HG02938 (cell line): ENCODE results near the gene SLC25A25.

Experiments
- ATAC-seq: cut with Tn5 transposase; IDR thresholded peaks from one replicate; pipeline ENCODE4 v1.9.1; 2021; ENCODE audit warnings: mild to moderate bottlenecking, moderate library complexity; ENCODE audit not compliant: unreplicated experiment

The SLC25A25 gene

DNA sequence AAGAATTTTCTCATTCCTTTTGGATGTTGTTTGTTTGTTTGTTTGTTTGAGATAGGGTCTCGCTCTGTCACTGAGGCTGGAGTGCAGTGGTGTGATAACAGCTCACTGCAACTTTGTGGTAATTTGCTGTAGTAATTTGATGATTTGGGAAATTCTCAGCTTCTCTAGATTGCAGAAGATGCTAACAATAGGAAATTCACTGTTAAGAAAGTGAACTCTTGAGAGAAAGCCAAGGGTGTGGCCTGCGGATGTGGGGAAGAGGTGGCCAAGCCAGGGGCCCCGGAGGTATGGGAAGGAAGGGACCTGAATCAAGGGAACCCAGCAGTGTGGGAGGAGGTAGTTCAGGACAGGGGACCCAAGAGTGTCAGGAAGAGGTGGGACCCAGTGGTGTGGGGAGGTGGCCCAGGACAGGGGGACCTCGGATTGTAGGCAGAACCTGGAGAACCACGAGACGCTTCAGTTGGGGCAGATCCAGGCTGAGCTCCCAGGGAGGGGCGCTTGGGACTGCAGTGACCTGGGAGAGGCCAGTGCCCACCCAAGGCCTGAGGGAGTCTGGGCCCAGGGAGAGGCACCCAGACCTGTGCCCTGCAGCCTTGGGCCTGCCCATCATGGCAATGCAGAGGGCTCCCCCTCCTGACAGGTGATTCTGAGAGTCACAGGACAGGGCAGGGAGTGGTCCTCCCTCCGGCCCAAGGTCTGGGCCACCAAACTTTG, 75.7 kb downstream of the SLC25A25 start:
- ATAC-seq, result no peak

DNA sequence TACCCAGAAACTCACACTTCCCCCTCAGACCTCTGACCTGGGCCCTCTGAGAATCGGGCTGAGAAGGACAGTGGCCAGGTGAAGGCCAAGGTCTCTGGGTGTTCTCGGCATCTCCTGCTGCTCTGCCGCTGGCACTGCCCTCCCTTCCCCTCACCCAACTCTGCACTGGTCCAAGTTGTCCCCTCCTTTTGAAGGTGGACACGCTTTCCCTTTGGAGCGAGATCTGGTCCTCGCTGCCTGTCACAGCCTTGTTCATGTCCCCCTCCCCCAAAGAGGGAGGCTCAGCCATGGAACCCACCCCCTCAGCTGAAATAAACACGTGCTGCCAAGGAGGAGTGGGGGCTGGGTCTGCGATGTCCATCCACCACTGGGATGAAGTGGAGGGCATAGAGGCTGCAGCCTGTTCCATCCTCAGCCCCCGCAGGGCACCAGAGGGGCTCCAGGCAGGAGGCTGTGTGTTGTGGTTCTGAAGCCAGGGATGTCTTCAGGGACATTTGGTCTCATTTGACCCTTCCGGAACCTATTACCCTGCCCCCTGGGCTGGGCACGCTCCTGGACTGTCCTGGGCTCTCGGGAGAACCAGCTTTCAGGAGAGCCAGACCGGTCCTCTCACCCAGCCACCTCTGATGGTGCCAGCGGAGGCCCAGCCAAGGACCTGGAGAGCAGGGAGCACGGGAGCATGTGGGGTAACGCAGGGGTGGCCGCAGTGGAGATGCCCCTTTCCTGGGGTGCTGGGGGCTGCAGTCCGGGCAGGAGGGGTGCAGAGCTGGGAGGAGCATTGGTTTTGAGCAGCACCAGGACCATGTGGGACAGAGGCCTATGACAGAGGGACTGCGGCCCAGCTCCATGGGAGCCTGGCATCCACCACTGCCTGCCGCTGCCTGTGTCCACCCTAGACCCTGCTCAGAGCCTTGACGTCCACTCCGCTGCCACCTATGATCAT, 76.5 kb downstream of the SLC25A25 start:
- ATAC-seq, result no peak

GRCh38 chr9:128145536-128145935, 77.5 kb downstream of the SLC25A25 start:
- no peak for ATAC-seq

- ATAC-seq, result no peak
Measured at GRCh38 chr9:128145951-128146351, 77.9 kb downstream of the SLC25A25 start.

GRCh38 chr9:128146591-128147120, 78.6 kb downstream of the SLC25A25 start:
- ATAC-seq, result no peak

GRCh38 chr9:128148509-128149000, 80.5 kb downstream of the SLC25A25 start:
- no peak for ATAC-seq

DNA sequence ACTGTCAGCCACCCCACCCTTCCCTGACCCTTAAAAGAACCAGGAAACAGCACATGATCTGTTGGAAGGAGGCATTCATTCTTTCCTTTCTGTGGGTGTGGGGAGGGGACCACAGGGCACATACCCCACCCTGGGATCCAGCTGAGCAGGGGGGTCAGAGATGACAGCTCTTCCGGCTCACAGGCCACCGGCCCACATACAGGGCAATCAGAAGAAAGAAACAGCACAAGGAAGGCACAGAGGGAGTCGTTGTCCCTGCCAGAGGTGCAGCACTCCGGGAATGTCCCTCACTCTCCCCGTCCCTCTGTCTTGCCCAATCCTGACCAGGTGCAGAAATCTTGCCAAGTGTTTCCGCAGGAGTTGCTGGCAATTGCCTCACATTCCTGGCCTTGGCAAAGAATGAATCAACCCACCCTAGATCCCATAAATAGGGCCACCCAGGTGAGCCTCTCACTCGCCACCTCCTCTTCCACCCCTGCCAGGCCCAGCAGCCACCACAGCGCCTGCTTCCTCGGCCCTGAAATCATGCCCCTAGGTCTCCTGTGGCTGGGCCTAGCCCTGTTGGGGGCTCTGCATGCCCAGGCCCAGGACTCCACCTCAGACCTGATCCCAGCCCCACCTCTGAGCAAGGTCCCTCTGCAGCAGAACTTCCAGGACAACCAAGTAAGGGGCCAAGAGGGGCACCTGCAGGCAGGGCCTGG, 81.1 kb downstream of the SLC25A25 start, which contains the start of gene LCN2:
Gene LCN2 (plus strand): TSS at position 453 of the 701 bp plus-strand sequence. CDS start 73 bp downstream, at position 526.
- ATAC-seq, result no peak

DNA sequence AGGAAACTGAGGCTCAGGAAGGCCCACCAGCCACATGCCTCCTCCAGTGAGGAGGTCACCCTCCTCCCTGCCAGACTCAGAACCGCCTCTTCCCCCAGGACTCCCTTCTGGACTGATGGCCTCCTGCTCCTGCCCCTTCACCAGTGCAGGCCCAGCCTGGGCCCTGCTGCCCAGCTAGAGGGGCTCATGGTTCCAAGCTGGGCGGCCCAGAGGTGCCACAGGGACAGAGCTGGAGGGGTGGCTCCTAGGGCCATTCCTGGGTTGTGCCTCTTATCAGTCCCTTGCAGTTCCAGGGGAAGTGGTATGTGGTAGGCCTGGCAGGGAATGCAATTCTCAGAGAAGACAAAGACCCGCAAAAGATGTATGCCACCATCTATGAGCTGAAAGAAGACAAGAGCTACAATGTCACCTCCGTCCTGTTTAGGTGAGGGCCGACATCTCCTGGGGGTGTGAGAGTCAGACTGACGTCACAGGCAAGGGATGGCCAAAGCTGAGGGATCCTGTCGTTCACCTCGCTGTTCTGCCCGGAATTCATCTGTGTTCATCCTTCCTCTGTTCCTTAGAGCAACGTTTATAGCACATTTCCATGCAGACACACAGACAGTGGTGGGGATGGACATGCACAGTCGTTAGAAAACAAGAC, 82.0 kb downstream of the SLC25A25 start:
- no peak for ATAC-seq

DNA sequence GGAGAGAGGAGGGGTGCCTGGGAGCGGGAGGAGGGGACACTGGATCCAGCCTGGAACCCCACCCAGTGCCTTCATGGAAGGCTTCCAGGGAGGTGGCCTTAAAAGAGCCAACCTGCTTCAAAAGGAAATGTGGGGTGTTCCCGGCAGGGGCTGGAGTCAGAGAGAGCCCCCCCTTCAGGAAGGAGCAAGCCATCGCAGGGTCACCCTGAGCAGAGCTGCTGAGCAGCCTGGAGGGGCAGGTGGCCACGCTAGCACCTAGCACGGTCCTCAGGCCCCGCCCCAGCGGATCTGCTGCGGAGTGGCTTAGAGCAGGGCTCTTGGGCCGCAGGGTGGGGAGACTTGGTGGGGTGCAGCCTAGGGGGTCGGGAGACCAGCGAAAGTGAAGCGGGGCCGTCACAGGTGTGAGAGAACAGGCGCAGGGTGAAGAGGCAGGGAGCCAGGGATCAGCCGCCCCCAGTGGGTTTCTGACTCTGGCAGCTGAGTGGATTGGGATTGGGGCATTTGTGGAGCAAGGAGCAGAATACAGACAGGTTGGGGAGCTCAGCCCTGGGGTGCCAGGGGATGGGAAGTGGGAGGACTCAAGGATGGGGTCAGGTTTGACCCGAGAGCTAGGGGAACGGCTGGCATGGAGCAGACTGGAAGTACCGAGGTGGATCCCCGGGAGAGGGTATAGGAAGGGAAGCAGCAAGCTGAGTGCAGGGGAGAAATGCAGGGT, 82.7 kb downstream of the SLC25A25 start:
- no peak for ATAC-seq

GRCh38 chr9:128151309-128152132, 83.5 kb downstream of the SLC25A25 start:
- no peak for ATAC-seq

DNA sequence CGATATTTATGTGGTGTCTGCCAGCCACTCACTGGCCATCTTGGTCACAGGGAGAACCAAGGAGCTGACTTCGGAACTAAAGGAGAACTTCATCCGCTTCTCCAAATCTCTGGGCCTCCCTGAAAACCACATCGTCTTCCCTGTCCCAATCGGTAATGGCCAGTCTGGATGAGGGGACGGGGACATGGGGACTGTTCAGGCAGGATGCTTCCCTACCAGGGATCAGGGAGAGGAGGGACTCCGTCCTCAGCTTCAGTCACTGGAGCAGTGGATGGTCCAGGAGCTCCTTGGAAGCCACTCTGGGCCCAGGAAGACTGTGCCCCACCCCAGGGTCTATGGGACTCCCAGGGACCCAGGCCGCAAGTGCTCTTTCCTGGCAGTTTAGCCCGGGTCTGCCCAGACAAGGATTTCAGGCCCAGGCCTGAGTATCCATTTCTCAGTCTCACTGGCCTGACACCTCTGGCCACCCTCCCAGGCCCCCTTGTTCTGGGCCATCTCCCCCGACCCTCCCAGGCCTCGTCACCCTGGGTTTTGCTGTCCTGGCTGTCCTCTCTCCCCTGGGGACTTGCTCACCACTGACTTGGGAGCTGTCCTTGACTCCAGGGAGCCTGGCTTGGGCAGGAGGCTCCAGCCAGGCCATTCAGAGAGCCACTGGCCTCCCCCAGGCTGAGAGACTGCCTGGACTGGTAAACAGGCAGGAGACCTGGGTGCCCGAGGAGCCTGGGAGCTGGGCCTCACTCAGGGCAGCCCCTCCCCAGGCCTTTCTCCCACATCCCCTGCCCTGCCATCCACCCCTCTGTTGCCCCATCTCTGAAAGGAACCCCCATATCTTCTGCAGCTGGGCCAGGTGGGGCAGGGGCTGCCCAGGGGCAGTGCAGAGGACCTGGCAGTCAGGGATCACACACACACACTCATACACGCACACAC, 84.4 kb downstream of the SLC25A25 start:
- no peak for ATAC-seq

GRCh38 chr9:128153060-128153946, 85.3 kb downstream of the SLC25A25 start:
- no peak for ATAC-seq

GRCh38 chr9:128153947-128154695, 86.1 kb downstream of the SLC25A25 start:
- ATAC-seq, result no peak

DNA sequence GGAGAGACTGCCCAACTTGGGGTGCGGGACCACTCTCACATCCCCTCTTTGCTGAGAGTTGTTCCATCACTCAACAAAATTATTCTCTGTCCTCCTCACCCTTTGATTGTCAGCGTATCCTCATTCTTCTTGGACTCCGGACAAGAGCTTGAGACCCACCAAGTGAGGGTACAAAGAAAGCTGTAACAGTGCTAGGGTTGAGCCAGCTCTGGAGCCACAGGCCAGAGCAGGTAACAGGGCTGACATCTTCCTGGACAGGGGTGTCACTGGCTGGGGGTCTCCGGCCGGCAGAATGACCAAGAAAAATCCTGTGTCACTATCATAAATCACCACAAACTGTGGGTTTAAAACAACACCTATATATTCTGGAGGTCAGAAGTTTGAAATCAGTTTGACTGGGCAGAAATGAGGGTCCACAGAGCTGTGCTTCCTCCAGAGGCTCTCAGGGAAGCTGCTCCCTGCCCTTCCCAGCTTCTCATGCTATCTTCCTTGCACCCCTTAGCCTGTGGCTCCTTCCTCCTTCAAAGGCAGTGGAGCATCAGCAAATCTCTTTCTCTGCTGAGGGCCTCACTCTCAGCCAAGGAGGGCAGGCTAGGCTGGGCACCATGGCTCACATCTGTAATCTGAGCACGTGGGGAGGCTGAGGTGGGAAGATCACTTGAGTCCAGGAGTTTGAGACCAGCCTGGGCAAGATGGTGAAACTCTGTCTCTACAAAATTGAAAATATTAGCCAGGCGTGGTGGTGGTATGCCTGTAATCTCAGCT, 87.9 kb downstream of the SLC25A25 start:
- ATAC-seq, result no peak
